PFSK-1 (cell line): ENCODE data around the gene LRFN2.

Source experiments
- POLR2AphosphoS5 ChIP-seq: IDR thresholded peaks from 2 replicates; pipeline ENCODE4 v1.6.1; 2012; ENCODE audit warnings: low read depth, mild to moderate bottlenecking, control low read depth, low read length, moderate library complexity
- SIN3A ChIP-seq: IDR thresholded peaks from 2 replicates; pipeline ENCODE4 v1.6.1; 2012; ENCODE audit warnings: mild to moderate bottlenecking, low read length, moderate library complexity, borderline replicate concordance; ENCODE audit not compliant: insufficient read depth
- TF ChIP-seq, protein P1 (sequence below), 2 experiments: IDR thresholded peaks; 2 replicates each; pipeline versions ENCODE4 v1.6.1 to v1.8.0; 2011 to 2012; ENCODE audit warnings: low read depth in 2 of 2, low read length in 2 of 2, control low read depth in 1 of 2, inconsistent platforms in 1 of 2, mild to moderate bottlenecking in 1 of 2, moderate library complexity in 1 of 2; ENCODE audit not compliant: insufficient read depth in 1 of 2

DNA sequence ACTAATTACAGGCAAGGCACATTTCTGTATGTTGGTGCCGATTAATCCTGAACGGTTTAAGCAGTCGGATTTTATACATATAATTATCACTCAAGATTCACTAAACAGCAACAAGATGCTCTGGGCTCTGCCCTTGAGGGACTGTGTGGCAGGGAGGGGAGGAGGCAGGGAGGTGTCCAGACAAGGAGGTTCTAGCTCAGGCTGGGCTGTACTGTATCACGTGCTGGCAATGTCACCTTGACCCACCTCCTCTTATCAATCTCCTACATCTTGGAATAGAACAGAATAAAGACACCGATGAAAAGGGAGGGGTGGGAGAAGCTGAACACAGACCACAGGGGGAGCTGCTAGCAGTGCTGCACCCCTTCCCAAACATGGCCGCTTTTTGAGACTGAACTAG is 65.7 kb downstream of the LRFN2 start:
- TF ChIP-seq, protein P1, sequence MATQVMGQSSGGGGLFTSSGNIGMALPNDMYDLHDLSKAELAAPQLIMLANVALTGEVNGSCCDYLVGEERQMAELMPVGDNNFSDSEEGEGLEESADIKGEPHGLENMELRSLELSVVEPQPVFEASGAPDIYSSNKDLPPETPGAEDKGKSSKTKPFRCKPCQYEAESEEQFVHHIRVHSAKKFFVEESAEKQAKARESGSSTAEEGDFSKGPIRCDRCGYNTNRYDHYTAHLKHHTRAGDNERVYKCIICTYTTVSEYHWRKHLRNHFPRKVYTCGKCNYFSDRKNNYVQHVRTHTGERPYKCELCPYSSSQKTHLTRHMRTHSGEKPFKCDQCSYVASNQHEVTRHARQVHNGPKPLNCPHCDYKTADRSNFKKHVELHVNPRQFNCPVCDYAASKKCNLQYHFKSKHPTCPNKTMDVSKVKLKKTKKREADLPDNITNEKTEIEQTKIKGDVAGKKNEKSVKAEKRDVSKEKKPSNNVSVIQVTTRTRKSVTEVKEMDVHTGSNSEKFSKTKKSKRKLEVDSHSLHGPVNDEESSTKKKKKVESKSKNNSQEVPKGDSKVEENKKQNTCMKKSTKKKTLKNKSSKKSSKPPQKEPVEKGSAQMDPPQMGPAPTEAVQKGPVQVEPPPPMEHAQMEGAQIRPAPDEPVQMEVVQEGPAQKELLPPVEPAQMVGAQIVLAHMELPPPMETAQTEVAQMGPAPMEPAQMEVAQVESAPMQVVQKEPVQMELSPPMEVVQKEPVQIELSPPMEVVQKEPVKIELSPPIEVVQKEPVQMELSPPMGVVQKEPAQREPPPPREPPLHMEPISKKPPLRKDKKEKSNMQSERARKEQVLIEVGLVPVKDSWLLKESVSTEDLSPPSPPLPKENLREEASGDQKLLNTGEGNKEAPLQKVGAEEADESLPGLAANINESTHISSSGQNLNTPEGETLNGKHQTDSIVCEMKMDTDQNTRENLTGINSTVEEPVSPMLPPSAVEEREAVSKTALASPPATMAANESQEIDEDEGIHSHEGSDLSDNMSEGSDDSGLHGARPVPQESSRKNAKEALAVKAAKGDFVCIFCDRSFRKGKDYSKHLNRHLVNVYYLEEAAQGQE (IDR thresholded peaks at IDR 0.05; ENCODE audit: insufficient read depth in 1 of 2, low read depth in 2 of 2, low read length in 2 of 2) = no peak
- TF ChIP-seq POLR2AphosphoS5 = no peak
- no peak for TF ChIP-seq SIN3A
